GM19043 (cell line): ENCODE results near the gene MT3.
"Not testable (repeated sequence)": the region's sequence is repeated elsewhere in the genome, so short reads cannot be mapped to it uniquely, and the experiment has no call there.

Experiments used
- ATAC-seq: cut with Tn5 transposase; IDR thresholded peaks from one replicate; pipeline ENCODE4 v1.9.1; 2021; ENCODE audit warnings: low read depth; ENCODE audit not compliant: unreplicated experiment

The MT3 gene

GRCh38 chr16:56608876-56609462, 19.6 kb downstream of the MT3 start:
- ATAC-seq = no peak

- peak; percentile 37 for ATAC-seq
These were observed 20.2 kb downstream of the MT3 start for GRCh38 chr16:56609463-56609921.

GRCh38 chr16:56610017-56610608, 20.8 kb downstream of the MT3 start:
- no peak for ATAC-seq

- no peak for ATAC-seq
These were observed 21.3 kb downstream of the MT3 start for GRCh38 chr16:56610609-56611111.

- no peak for ATAC-seq
These were observed 22.0 kb downstream of the MT3 start for GRCh38 chr16:56611281-56611833.

- no peak for ATAC-seq
These were observed 24.4 kb downstream of the MT3 start for GRCh38 chr16:56613706-56614105.

GRCh38 chr16:56614549-56614991, 25.2 kb downstream of the MT3 start:
- no peak for ATAC-seq

GRCh38 chr16:56615353-56615752, 26.0 kb downstream of the MT3 start:
- ATAC-seq = no peak

GRCh38 chr16:56616608-56617211, 27.4 kb downstream of the MT3 start:
- ATAC-seq = no peak

- ATAC-seq = peak; percentile 69
These were observed 28.1 kb downstream of the MT3 start for GRCh38 chr16:56617212-56618085.

- no peak for ATAC-seq
These were observed 28.8 kb downstream of the MT3 start for GRCh38 chr16:56618138-56618537.

GRCh38 chr16:56620339-56620897, 31.1 kb downstream of the MT3 start:
- ATAC-seq = no peak

- ATAC-seq = not testable (repeated sequence)
These were observed 32.5 kb downstream of the MT3 start for GRCh38 chr16:56621665-56622445.

GRCh38 chr16:56623184-56623583, 33.9 kb downstream of the MT3 start:
- ATAC-seq = not testable (repeated sequence)

GRCh38 chr16:56623637-56624036, 34.3 kb downstream of the MT3 start:
- no peak for ATAC-seq

- ATAC-seq = peak; percentile 45
These were observed 36.0 kb downstream of the MT3 start, which contains the start of gene MT1E for GRCh38 chr16:56625140-56625942. MT1E (plus strand) TSS chr16:56625781; CDS start chr16:56625852, 71 bp downstream.

- ATAC-seq = no peak
These were observed 36.8 kb downstream of the MT3 start for GRCh38 chr16:56625943-56626654.

- no peak for ATAC-seq
These were observed 37.4 kb downstream of the MT3 start for GRCh38 chr16:56626685-56627084.
